Effector memory CD8-positive, alpha-beta T cell (primary cell): ENCODE data around the gene EID2.

Source experiments
- ATAC-seq: fragments of 150-1000 bp; cut with Tn5 transposase; replicated peaks from 2 replicates; pipeline ENCODE4 v1.10.0; 2021; ENCODE audit warnings: mild to moderate bottlenecking, moderate library complexity
- DNase-seq, 3 experiments: peaks; one replicate each; pipeline ENCODE4 v3.0.0; 2021
- H3K27ac Mint-ChIP-seq, 2 donors: one replicate each; pipeline ENCODE4 v1.8.0; 2022; ENCODE audit warnings: mild to moderate bottlenecking in 2 of 2, mixed read lengths in 2 of 2, moderate library complexity in 2 of 2
- H3K27me3 Mint-ChIP-seq, 2 donors: one replicate each; pipeline ENCODE4 v1.8.0; 2022; ENCODE audit warnings: mixed read lengths in 2 of 2
- H3K36me3 Mint-ChIP-seq: one replicate; pipeline ENCODE4 v1.8.0; 2022; ENCODE audit warnings: mild to moderate bottlenecking, moderate library complexity, mixed read lengths; ENCODE audit not compliant: insufficient read depth
- H3K4me1 Mint-ChIP-seq, 2 donors: one replicate each; pipeline ENCODE4 v1.8.0; 2022; ENCODE audit warnings: low read depth in 2 of 2, mixed read lengths in 2 of 2
- H3K4me3 Mint-ChIP-seq, 2 donors: one replicate each; pipeline ENCODE4 v1.8.0; 2022; ENCODE audit warnings: mild to moderate bottlenecking in 2 of 2, mixed read lengths in 2 of 2, moderate library complexity in 2 of 2
- H3K9me3 Mint-ChIP-seq, 2 donors: one replicate each; pipeline ENCODE4 v1.8.0; 2022; ENCODE audit warnings: mixed read lengths in 2 of 2

EID2 gene

GRCh38 chr19:39507715-39508364 is 32.1 kb downstream of the EID2 start:
- Mint-ChIP-seq H3K4me1 (peaks cover 24 to 25% of the 10 kb centered on the region in 2 donors), H3K27me3 (peaks cover 60 to 78% of the 10 kb centered on the region in 2 donors), H3K36me3 (peaks cover 14% of the 10 kb centered on the region), H3K27ac (peak overlapping the region in 1 of 2 donors; percentile 26), H3K9me3 (no peaks in the 10 kb centered on the region), H3K4me3 (peak overlapping the region; percentile 55 to 80)
- DNase-seq (no peak), ATAC-seq (no peak)

GRCh38 chr19:39506944-39507714 is 32.8 kb downstream of the EID2 start:
- Mint-ChIP-seq H3K36me3 (peaks cover 14% of the 10 kb centered on the region), H3K27ac (peak overlapping the region in 1 of 2 donors; percentile 26), H3K9me3 (no peaks in the 10 kb centered on the region), H3K27me3 (peaks cover 59 to 71% of the 10 kb centered on the region in 2 donors), H3K4me1 (peaks cover 24 to 25% of the 10 kb centered on the region in 2 donors), H3K4me3 (peak overlapping the region; percentile 58 to 80)
- ATAC-seq: peak; percentile 69
- peak in 1 of 3 experiments; percentile 28 for DNase-seq

- H3K27ac Mint-ChIP-seq: no peak overlapping the region
Observed at GRCh38 chr19:39506598-39506943, 33.4 kb downstream of the EID2 start.

GRCh38 chr19:39502640-39503417 is 37.1 kb downstream of the EID2 start:
- H3K4me1 Mint-ChIP-seq: peaks cover 36 to 38% of the 10 kb centered on the region in 2 donors
- DNase-seq: peak; percentile 66 to 77 (median 74)
- peak; percentile 66 for ATAC-seq
- peak overlapping the region; percentile 36 to 44 for H3K4me3 Mint-ChIP-seq
- peaks cover 18% of the 10 kb centered on the region for H3K36me3 Mint-ChIP-seq
- H3K27me3 Mint-ChIP-seq: peaks cover 76 to 90% of the 10 kb centered on the region in 2 donors
- no peaks in the 10 kb centered on the region for H3K9me3 Mint-ChIP-seq
- H3K27ac Mint-ChIP-seq: peak overlapping the region in 1 of 2 donors; percentile 81

More at GRCh38 chr19:39506598-39506943, 33.4 kb downstream of the EID2 start:
- DNase-seq: no peak
- H3K4me1 Mint-ChIP-seq: peaks cover 24 to 25% of the 10 kb centered on the region in 2 donors
- peak overlapping the region; percentile 58 to 72 for H3K4me3 Mint-ChIP-seq
- H3K27me3 Mint-ChIP-seq: peaks cover 62 to 70% of the 10 kb centered on the region in 2 donors
- no peak for ATAC-seq
- H3K36me3 Mint-ChIP-seq: peaks cover 14% of the 10 kb centered on the region
- no peaks in the 10 kb centered on the region for H3K9me3 Mint-ChIP-seq

- no peaks in the 10 kb centered on the region for H3K9me3 Mint-ChIP-seq
- H3K4me1 Mint-ChIP-seq: peaks cover 26 to 29% of the 10 kb centered on the region in 2 donors
- H3K36me3 Mint-ChIP-seq: peaks cover 17% of the 10 kb centered on the region
- no peak overlapping the region for H3K4me3 Mint-ChIP-seq
- ATAC-seq (no peak), DNase-seq (no peak)
- H3K27me3 Mint-ChIP-seq: peaks cover 77 to 85% of the 10 kb centered on the region in 2 donors
- no peak overlapping the region for H3K27ac Mint-ChIP-seq
Observed at GRCh38 chr19:39501340-39501739, 38.6 kb downstream of the EID2 start.

GRCh38 chr19:39500543-39500942 is 39.4 kb downstream of the EID2 start:
- Mint-ChIP-seq H3K27ac (no peak overlapping the region), H3K9me3 (no peaks in the 10 kb centered on the region), H3K4me1 (peaks cover 25 to 28% of the 10 kb centered on the region in 2 donors), H3K36me3 (peaks cover 9% of the 10 kb centered on the region), H3K4me3 (peak overlapping the region in 1 of 2 donors; percentile 33), H3K27me3 (peaks cover 76 to 84% of the 10 kb centered on the region in 2 donors)
- ATAC-seq (no peak), DNase-seq (no peak)

- DNase-seq (no peak), ATAC-seq (no peak)
- H3K36me3 Mint-ChIP-seq: peaks cover 12% of the 10 kb centered on the region
- H3K27ac Mint-ChIP-seq: no peak overlapping the region
- H3K9me3 Mint-ChIP-seq: no peaks in the 10 kb centered on the region
- H3K4me1 Mint-ChIP-seq: peaks cover 25 to 28% of the 10 kb centered on the region in 2 donors
- H3K27me3 Mint-ChIP-seq: peaks cover 73 to 78% of the 10 kb centered on the region in 2 donors
- H3K4me3 Mint-ChIP-seq: peak overlapping the region; percentile 64 to 69
Observed at GRCh38 chr19:39499932-39500331, 40.0 kb downstream of the EID2 start.

GRCh38 chr19:39498798-39499642 is 40.9 kb downstream of the EID2 start, which contains the start of gene DLL3:
TSS of gene DLL3 (plus strand) at chr19:39498947. CDS start at chr19:39498975, 28 bp downstream.
- no peaks in the 10 kb centered on the region for H3K9me3 Mint-ChIP-seq
- ATAC-seq: peak; percentile 2
- peaks cover 23 to 28% of the 10 kb centered on the region in 2 donors for H3K4me1 Mint-ChIP-seq
- no peak within 1 kb of the TSS for H3K27ac Mint-ChIP-seq
- H3K27me3 Mint-ChIP-seq: peaks cover 64 to 69% of the 10 kb centered on the region in 2 donors
- peak within 1 kb of the TSS; percentile 69 to 71 for H3K4me3 Mint-ChIP-seq
- no peak for DNase-seq
- H3K36me3 Mint-ChIP-seq: peaks cover 12% of the 10 kb centered on the region

GRCh38 chr19:39497996-39498797 is 41.8 kb downstream of the EID2 start:
- Mint-ChIP-seq H3K4me3 (peak overlapping the region; percentile 55 to 71), H3K9me3 (no peaks in the 10 kb centered on the region), H3K27me3 (peaks cover 55 to 60% of the 10 kb centered on the region in 2 donors), H3K27ac (no peak overlapping the region), H3K4me1 (peaks cover 16 to 21% of the 10 kb centered on the region in 2 donors), H3K36me3 (peaks cover 8% of the 10 kb centered on the region)
- ATAC-seq: peak; percentile 61
- no peak for DNase-seq

- Mint-ChIP-seq H3K4me1 (peaks cover 16 to 17% of the 10 kb centered on the region in 2 donors), H3K27ac (no peak overlapping the region), H3K36me3 (peaks cover 5% of the 10 kb centered on the region), H3K4me3 (peak overlapping the region; percentile 55 to 71), H3K9me3 (no peaks in the 10 kb centered on the region), H3K27me3 (peaks cover 52 to 57% of the 10 kb centered on the region in 2 donors)
- no peak for DNase-seq
- ATAC-seq: no peak
Observed at GRCh38 chr19:39497701-39497995, 42.3 kb downstream of the EID2 start.

- Mint-ChIP-seq H3K27me3 (peaks cover 46 to 50% of the 10 kb centered on the region in 2 donors), H3K4me1 (peaks cover 16 to 17% of the 10 kb centered on the region in 2 donors), H3K9me3 (no peaks in the 10 kb centered on the region), H3K36me3 (peaks cover 9% of the 10 kb centered on the region), H3K27ac (no peak overlapping the region), H3K4me3 (no peak overlapping the region)
- DNase-seq (no peak), ATAC-seq (no peak)
Observed at GRCh38 chr19:39496063-39496462, 43.9 kb downstream of the EID2 start.

GRCh38 chr19:39494661-39495060 is 45.3 kb downstream of the EID2 start:
- H3K36me3 Mint-ChIP-seq: peaks cover 19% of the 10 kb centered on the region
- no peak overlapping the region for H3K27ac Mint-ChIP-seq
- no peak overlapping the region for H3K4me3 Mint-ChIP-seq
- peaks cover 12 to 14% of the 10 kb centered on the region in 2 donors for H3K4me1 Mint-ChIP-seq
- H3K27me3 Mint-ChIP-seq: peaks cover 33 to 36% of the 10 kb centered on the region in 2 donors
- no peaks in the 10 kb centered on the region for H3K9me3 Mint-ChIP-seq
- DNase-seq (no peak), ATAC-seq (no peak)
